GM18907 (cell line): Measurements from ENCODE around the gene ADPRHL1.
"Not testable (repeated sequence)": the region's sequence is repeated elsewhere in the genome, so short reads cannot be mapped to it uniquely, and the experiment has no call there.

Experiments used
- ATAC-seq: cut with Tn5 transposase; IDR thresholded peaks from one replicate; pipeline ENCODE4 v1.9.1; 2021; ENCODE audit warnings: mild to moderate bottlenecking, moderate library complexity; ENCODE audit not compliant: unreplicated experiment

Gene ADPRHL1

DNA sequence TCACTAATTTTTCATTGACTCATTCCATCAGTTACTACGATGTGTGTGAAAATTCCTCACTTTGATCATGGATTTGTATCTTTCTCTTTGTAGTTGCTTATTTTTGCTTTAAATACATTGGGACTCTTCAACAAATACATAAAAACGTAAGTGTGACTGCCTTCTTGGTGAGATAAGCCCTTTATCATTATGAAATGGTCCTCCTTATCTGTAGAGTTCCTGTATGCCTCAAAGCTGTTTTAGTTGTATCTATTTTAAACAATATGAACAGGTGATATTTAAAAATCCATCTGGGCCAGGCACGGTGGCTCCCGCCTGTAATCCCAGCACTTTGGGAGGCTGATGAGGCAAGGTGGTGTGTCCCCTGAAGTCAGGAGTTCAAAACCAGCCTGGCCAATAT is 25.9 kb upstream of the ADPRHL1 start:
- no peak for ATAC-seq

- ATAC-seq, result no peak
Measured at GRCh38 chr13:113477724-113478123, 24.4 kb upstream of the ADPRHL1 start.

- ATAC-seq, result no peak
Measured at GRCh38 chr13:113476811-113477210, 23.5 kb upstream of the ADPRHL1 start.

GRCh38 chr13:113475911-113476310 is 22.6 kb upstream of the ADPRHL1 start:
- ATAC-seq, result no peak

GRCh38 chr13:113475280-113475679 is 22.0 kb upstream of the ADPRHL1 start:
- no peak for ATAC-seq

- no peak for ATAC-seq
Measured at GRCh38 chr13:113474179-113474578, 20.9 kb upstream of the ADPRHL1 start.

- ATAC-seq, result no peak
Measured at GRCh38 chr13:113472355-113473025, 19.2 kb upstream of the ADPRHL1 start.

- no peak for ATAC-seq
Measured at GRCh38 chr13:113471844-113472243, 18.6 kb upstream of the ADPRHL1 start.

DNA sequence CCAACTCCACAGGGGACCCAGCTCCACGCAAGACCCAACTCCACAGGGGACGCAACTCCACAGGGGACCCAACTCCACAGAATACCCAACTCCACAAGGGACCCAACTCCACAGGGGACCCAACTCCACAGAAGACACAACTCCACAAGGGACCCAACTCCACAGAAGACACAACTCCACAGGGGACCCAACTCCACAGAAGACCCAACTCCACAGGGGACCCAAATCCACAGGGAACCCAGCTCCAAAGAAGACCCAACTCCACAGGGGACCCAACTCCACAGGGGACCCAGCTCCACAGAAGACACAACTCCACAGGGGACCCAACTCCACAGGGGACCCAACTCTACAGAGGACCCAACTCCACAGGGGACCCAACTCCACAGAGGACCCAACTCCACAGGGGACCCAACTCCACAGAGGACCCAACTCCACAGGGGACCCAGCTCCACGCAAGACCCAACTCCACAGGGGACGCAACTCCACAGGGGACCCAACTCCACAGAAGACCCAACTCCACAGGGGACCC is 17.4 kb upstream of the ADPRHL1 start:
- ATAC-seq, result not testable (repeated sequence)

DNA sequence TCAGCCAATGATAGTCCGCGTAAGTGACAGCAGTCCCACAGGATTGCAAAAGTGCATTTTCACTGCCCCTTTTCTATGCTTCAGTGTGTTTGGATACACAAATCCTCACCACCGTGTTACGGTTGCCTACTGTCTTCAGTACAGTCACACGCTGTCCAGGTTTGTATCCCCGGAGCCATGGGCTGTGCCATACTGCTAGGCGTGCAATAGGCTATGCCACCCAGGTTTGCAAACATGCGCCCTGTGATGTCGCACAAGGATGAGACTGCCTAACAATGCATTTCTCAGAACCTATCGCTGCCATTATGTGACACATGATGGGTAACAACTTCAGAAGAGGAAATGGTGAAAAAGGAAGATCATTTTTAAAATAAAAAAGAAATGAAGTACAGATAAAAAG is 16.8 kb upstream of the ADPRHL1 start:
- no peak for ATAC-seq

- no peak for ATAC-seq
Measured at GRCh38 chr13:113469582-113469981, 16.3 kb upstream of the ADPRHL1 start.

DNA sequence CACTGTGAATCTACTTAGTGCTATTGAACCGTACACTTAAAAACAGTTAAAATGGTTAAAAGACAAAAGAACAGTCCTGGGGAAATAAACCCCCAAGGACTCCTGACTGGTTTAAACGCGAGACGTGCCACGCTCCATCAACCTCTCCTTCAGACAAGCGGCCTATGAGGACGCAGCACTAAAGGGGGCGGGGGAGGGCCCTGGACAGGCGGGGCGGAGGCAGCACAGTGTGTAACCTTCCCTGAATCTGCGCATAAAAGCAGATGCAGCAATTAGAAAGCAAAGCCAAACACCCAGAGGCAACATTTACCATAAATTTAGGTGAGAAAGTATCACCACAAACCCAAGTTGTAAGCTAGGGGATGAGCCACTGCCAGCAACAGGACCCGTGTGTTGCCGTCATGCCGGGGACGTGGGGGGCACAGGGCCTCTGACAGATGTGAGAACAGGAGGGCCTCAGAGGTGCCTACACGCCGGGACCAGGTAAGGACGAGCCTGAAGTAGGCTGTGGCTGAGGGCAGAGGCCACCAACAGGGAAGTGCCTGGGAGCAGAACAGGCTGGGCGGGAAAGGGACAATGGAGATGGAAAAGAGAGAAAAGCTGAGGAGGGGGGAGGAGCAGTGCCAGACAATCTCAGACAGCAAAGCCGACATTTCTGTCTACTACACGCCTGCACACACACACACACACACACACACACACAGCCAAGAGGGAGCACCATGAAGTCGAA is 15.3 kb upstream of the ADPRHL1 start:
- ATAC-seq, result no peak

- ATAC-seq, result no peak
Measured at GRCh38 chr13:113468029-113468428, 14.7 kb upstream of the ADPRHL1 start.

DNA sequence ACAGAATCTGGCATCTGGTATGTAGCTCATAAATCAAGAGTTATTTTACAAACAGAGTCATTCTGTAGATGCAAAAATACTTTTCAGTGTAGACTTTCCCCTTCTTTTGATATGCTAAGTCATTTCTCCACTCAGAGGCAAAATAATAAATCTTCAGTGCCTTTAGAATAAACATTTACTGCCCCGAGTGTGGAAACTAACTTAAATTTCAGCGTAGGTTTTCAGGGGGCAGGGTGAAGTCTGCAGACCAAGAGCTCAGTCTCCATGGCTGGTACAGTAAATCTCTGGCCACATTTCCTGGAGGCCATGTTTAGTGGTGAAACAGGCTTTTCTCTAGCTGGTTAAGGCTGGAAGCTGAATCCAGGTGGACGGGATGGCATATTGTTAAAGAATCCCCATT is 13.1 kb upstream of the ADPRHL1 start:
- ATAC-seq, result no peak

DNA sequence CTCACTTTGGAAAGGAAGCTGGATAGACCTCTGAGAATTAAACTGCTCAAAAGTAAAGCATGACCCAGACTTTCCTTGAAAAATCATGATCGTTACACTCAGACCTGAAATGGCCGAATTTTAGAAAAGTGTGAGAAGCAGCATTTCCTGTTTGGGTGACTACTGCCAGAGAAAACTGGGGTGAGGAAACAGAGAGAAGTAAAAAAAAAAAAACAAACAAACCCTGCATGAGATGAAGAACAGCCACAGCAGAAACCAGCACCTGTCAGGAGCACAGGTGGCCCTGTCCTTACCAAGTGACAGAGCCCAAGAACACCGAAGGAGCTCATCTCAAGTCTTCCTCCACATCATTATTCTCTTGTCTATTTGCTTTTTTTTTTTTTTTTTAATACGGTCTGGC is 12.0 kb upstream of the ADPRHL1 start:
- ATAC-seq, result no peak

GRCh38 chr13:113464476-113464875 is 11.2 kb upstream of the ADPRHL1 start:
- no peak for ATAC-seq

DNA sequence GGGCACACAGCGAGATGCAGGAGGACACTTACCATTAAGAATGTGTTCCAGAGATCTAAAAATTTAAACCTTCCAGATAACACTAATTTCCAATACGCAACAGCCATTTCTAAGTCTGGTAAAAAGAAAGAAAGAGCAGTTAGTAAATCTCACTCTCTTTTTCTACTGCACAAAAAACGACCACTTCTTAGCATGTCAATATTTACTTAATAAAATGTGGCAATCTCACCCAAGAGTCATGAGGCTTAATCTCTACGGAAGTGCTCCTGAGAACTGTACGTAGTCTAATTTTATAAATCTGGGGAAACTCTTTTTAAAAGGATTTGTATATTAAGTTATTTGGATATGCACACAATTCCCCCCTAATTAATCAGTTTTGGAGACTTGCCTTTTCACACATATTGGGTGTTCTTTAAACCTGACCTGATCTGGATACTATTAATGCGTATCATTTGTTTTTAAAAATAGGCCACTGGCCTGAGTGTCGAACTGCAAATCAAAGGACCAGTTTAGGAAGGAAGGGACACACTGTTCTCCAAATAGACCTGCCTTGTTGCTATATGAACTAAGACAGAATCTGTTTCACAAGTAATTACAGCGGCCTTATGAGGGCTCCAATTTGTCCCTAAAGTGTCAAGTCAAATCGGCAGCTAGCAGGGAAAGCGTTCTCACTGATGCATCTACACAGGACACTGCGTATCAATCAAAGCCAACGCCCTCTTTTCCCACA is 7.9 kb upstream of the ADPRHL1 start:
- ATAC-seq, result no peak

- no peak for ATAC-seq
Measured at GRCh38 chr13:113460599-113460998, 7.3 kb upstream of the ADPRHL1 start.

GRCh38 chr13:113460064-113460555 is 6.8 kb upstream of the ADPRHL1 start:
- no peak for ATAC-seq

- ATAC-seq, result no peak
Measured at GRCh38 chr13:113458253-113459065, 5.2 kb upstream of the ADPRHL1 start.

DNA sequence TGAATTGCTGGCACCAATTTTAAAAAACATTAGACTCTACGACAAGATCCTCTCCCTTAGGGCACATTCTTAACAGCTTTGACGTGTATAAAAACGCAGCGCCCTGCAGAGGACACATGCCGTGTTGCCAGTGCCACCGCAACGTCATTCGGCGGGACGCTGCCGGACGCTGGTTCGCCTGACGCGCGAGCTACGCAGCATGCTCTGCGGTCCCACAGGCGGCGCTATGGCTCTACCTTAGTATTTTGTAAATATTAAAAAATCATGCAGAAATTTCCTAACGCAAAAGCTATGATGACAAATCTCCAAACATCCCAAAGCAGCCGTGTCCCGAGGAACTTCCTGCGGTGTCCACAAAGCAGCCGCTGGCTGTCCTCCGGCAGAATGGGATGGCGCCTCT is 4.2 kb upstream of the ADPRHL1 start:
- no peak for ATAC-seq
